HepG2 (cell line): ENCODE measurements around the gene PWWP2A.

Source experiments
- ESRRA ChIP-seq: sonication (generic); formaldehyde crosslinking; IDR thresholded peaks from 2 replicates; pipeline ENCODE4 v1.5.1; 2020; ENCODE audit warnings: mild to moderate bottlenecking, low read depth, missing genetic modification reagents
- NCOA2 ChIP-seq: sonication (generic); formaldehyde crosslinking; IDR thresholded peaks from 2 replicates; pipeline ENCODE4 v1.8.0; 2022; ENCODE audit warnings: inconsistent platforms
- SOX13 ChIP-seq, 3 experiments: fragments of 450-650 bp in 1 of 3; sonication (generic) in 1 of 3; formaldehyde crosslinking in 1 of 3; IDR thresholded peaks in 2 of 3; conservative IDR thresholded peaks in 1 of 3; 2 replicates each; pipeline versions ENCODE4 v1.5.0 to v1.6.1; 2016 to 2020; ENCODE audit warnings: antibody characterized with exemption in 1 of 3, mild to moderate bottlenecking in 1 of 3, missing compliant biosample characterization in 1 of 3, missing genetic modification reagents in 1 of 3, moderate library complexity in 1 of 3
- SRF ChIP-seq: IDR thresholded peaks from 2 replicates; pipeline ENCODE4 v1.6.1; 2011; ENCODE audit warnings: mild to moderate bottlenecking, low read depth, low read length, moderate library complexity
- TAF1 ChIP-seq: sonication (generic); formaldehyde crosslinking; IDR thresholded peaks from 2 replicates; pipeline ENCODE4 v1.4.0; 2020; ENCODE audit warnings: missing genetic modification reagents
- TBP ChIP-seq: sonication (generic); formaldehyde crosslinking; IDR thresholded peaks from 2 replicates; pipeline ENCODE4 v1.5.0; 2020; ENCODE audit warnings: missing genetic modification reagents
- TF ChIP-seq, protein P1 (sequence below): IDR thresholded peaks from 2 replicates; pipeline ENCODE4 v1.6.1; 2016; ENCODE audit warnings: low read depth, borderline replicate concordance
- TF ChIP-seq, protein P2 (sequence below): sonication (generic); formaldehyde crosslinking; IDR thresholded peaks from 2 replicates; pipeline ENCODE4 v1.5.1; 2020; ENCODE audit warnings: missing genetic modification reagents, mild to moderate bottlenecking, borderline replicate concordance
- TF ChIP-seq, protein P3 (sequence below): sonication (generic); formaldehyde crosslinking; IDR thresholded peaks from 2 replicates; pipeline ENCODE4 v1.5.0; 2020; ENCODE audit warnings: mild to moderate bottlenecking, missing genetic modification reagents, moderate library complexity
- TF ChIP-seq, protein P4 (sequence below): IDR thresholded peaks from 2 replicates; pipeline ENCODE4 v1.6.1; 2016; ENCODE audit warnings: missing biosample characterization, missing genetic modification reagents, low read depth

DNA sequence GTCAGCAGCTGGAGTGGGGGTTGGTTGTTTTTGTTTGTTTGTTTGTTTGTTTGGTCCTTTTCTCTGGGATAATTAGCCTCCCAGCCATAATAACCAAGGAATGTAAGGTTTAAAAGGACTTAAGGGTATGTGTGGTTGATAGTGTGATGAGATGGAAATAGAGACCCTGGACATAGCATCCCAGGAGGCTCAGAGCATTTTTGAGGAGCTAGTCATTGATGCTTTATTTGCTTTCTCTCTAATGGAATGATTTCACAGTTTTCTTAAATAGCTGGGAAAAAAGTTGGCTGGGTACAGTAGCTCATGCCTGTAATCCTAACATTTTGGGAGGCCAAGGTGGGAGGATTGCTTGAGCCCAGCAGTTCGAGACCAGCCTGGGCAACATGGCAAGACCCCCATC, 65.2 kb downstream of the PWWP2A start:
- TF ChIP-seq ESRRA (CRISPR knock-in tag) = no peak
- no peak for TF ChIP-seq SOX13 (IDR thresholded peaks at IDR 0.05)
- TF ChIP-seq SOX13 (CRISPR knock-in tag; conservative IDR thresholded peaks at IDR 0.05 in 1 of 2, IDR thresholded peaks at IDR 0.05 in 1 of 2) = no peak
- TF ChIP-seq SRF = no peak
- TF ChIP-seq TAF1 (CRISPR knock-in tag) = no peak
- TF ChIP-seq, protein P1, sequence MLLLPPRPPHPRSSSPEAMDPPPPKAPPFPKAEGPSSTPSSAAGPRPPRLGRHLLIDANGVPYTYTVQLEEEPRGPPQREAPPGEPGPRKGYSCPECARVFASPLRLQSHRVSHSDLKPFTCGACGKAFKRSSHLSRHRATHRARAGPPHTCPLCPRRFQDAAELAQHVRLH (CRISPR knock-in tag) = no peak
- TF ChIP-seq TBP (CRISPR knock-in tag) = no peak
- TF ChIP-seq, protein P2, sequence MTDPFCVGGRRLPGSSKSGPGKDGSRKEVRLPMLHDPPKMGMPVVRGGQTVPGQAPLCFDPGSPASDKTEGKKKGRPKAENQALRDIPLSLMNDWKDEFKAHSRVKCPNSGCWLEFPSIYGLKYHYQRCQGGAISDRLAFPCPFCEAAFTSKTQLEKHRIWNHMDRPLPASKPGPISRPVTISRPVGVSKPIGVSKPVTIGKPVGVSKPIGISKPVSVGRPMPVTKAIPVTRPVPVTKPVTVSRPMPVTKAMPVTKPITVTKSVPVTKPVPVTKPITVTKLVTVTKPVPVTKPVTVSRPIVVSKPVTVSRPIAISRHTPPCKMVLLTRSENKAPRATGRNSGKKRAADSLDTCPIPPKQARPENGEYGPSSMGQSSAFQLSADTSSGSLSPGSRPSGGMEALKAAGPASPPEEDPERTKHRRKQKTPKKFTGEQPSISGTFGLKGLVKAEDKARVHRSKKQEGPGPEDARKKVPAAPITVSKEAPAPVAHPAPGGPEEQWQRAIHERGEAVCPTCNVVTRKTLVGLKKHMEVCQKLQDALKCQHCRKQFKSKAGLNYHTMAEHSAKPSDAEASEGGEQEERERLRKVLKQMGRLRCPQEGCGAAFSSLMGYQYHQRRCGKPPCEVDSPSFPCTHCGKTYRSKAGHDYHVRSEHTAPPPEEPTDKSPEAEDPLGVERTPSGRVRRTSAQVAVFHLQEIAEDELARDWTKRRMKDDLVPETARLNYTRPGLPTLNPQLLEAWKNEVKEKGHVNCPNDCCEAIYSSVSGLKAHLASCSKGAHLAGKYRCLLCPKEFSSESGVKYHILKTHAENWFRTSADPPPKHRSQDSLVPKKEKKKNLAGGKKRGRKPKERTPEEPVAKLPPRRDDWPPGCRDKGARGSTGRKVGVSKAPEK = no peak
- TF ChIP-seq, protein P3, sequence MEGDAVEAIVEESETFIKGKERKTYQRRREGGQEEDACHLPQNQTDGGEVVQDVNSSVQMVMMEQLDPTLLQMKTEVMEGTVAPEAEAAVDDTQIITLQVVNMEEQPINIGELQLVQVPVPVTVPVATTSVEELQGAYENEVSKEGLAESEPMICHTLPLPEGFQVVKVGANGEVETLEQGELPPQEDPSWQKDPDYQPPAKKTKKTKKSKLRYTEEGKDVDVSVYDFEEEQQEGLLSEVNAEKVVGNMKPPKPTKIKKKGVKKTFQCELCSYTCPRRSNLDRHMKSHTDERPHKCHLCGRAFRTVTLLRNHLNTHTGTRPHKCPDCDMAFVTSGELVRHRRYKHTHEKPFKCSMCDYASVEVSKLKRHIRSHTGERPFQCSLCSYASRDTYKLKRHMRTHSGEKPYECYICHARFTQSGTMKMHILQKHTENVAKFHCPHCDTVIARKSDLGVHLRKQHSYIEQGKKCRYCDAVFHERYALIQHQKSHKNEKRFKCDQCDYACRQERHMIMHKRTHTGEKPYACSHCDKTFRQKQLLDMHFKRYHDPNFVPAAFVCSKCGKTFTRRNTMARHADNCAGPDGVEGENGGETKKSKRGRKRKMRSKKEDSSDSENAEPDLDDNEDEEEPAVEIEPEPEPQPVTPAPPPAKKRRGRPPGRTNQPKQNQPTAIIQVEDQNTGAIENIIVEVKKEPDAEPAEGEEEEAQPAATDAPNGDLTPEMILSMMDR = no peak
- TF ChIP-seq, protein P4, sequence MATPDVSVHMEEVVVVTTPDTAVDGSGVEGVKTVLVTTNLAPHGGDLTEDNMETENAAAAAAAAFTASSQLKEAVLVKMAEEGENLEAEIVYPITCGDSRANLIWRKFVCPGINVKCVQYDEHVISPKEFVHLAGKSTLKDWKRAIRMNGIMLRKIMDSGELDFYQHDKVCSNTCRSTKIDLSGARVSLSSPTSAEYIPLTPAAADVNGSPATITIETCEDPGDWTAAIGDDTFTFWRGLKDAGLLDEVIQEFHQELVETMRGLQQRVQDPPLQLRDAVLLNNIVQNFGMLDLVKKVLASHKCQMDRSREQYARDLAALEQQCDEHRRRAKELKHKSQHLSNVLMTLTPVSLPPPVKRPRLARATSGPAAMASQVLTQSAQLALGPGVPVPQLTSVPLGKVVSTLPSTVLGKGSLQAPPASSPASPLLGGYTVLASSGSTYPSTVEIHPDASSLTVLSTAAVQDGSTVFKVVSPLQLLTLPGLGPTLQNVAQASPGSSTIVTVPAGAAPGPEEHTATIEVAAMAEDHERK = no peak
- TF ChIP-seq NCOA2 (CRISPR knock-in tag) = no peak
